ENCODE measurements around the gene TBCB.

Gene TBCB

GRCh38 chr19:36108684-36109083, 6.6 kb upstream of the TBCB start:
- DNase-seq (ENCODE audit: low spot score) = no peak
- ChIA-PET CTCF (no interaction called here), POLR2A (ENCODE audit: low non-redundant PET) (no interaction called here)
- peak overlapping the region; percentile 5; the same call in 1 of the 2 replicates for H3K27ac ChIP-seq
- TF ChIP-seq, protein P1, sequence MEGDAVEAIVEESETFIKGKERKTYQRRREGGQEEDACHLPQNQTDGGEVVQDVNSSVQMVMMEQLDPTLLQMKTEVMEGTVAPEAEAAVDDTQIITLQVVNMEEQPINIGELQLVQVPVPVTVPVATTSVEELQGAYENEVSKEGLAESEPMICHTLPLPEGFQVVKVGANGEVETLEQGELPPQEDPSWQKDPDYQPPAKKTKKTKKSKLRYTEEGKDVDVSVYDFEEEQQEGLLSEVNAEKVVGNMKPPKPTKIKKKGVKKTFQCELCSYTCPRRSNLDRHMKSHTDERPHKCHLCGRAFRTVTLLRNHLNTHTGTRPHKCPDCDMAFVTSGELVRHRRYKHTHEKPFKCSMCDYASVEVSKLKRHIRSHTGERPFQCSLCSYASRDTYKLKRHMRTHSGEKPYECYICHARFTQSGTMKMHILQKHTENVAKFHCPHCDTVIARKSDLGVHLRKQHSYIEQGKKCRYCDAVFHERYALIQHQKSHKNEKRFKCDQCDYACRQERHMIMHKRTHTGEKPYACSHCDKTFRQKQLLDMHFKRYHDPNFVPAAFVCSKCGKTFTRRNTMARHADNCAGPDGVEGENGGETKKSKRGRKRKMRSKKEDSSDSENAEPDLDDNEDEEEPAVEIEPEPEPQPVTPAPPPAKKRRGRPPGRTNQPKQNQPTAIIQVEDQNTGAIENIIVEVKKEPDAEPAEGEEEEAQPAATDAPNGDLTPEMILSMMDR (conservative IDR thresholded peaks at IDR 0.05; ENCODE audit: low read depth) = no peak

DNA sequence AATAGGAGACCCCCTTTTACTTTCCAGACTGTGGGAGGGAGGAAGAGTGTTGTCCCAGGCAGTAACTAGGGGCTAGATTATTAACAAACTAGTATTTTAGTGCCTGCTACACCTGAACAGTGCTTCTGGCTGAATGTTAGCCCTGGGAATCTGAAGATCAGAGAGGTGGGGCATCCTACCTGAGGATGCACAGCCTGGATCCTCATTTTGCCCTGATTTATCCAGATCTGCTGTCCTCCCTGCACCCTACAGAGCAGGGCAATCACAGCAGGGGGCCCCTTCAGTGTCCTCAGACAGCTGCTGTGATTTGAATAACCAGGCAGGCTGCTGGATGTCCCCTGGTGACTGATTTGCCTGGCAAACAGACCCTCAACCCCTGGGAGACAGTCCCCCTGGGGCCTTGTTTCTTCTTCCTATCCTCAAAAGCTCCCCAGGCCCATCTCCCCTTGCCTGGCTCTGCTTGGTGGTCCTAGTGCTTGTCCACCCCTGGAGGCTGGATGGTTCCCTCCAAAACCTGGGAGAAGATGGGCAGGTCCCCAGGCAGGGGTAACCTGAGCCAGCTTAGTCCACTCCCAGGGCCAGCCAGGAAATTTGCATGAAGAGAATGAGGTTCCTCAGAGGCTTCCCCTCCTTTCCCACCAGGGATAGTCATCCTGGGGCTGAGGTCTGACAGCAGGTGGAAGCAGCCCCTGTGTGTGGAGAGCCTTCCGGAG, 4.6 kb upstream of the TBCB start, which contains the start of gene OVOL3:
OVOL3 (plus strand) TSS at position 657 of the 713 bp plus-strand sequence. CDS start 60 bp downstream, outside the sequence.
- CTCF ChIA-PET = no interaction called here
- no peak for DNase-seq (ENCODE audit: low spot score)
- TF ChIP-seq, protein P1 (conservative IDR thresholded peaks at IDR 0.05; ENCODE audit: low read depth) = no peak
- H3K27ac ChIP-seq = peak within 1 kb of the TSS; percentile 18; the same call in 1 of the 2 replicates
- POLR2A ChIA-PET (ENCODE audit: low non-redundant PET) = no interaction called here

- no peak for DNase-seq (ENCODE audit: low spot score)
- H3K27ac ChIP-seq = peak overlapping the region; percentile 18; the same call in 1 of the 2 replicates
- TF ChIP-seq, protein P1 (conservative IDR thresholded peaks at IDR 0.05; ENCODE audit: low read depth) = no peak
- ChIA-PET CTCF (no interaction called here), POLR2A (ENCODE audit: low non-redundant PET) (no interaction called here)
Observed at GRCh38 chr19:36111200-36111539, 4.1 kb upstream of the TBCB start.

- no peak overlapping the region for H3K27ac ChIP-seq
- no peak for DNase-seq (ENCODE audit: low spot score)
- CTCF ChIA-PET = interaction anchor here (1.2 kb wide), 1 partner anchor 152 kb away, joined by 3 read pairs; no protein-coding TSS in a partner anchor
- TF ChIP-seq, protein P1 (conservative IDR thresholded peaks at IDR 0.05; ENCODE audit: low read depth) = no peak
- POLR2A ChIA-PET (ENCODE audit: low non-redundant PET) = no interaction called here
Observed at GRCh38 chr19:36112678-36113077, 2.6 kb upstream of the TBCB start.

DNA sequence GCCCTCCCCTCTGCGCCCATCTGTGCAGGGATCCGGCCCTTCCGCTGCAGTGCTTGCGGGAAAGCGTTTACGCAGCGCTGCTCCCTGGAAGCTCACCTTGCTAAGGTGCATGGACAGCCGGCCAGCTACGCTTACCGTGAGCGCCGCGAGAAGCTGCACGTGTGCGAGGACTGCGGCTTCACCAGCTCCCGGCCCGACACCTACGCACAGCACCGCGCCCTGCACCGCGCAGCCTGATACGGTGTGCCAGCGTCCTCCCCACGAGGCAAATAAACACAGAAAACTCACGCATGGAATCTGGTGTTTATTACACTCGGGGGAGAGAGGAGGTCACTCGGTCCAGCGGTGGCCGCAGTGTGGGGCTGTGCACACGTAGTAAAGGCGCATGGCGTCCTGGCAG, 1.8 kb upstream of the TBCB start:
- ChIA-PET CTCF (interaction anchor here (1.0 to 1.8 kb wide), 3 partner anchors 11 to 153 kb away, joined by 3 to 9 read pairs (median 4); no protein-coding TSS in a partner anchor), POLR2A (ENCODE audit: low non-redundant PET) (interaction anchor here (0.6 kb wide), 1 partner anchor 72 kb away, joined by 7 read pairs; no protein-coding TSS in a partner anchor)
- TF ChIP-seq, protein P1 (conservative IDR thresholded peaks at IDR 0.05; ENCODE audit: low read depth) = no peak
- DNase-seq (ENCODE audit: low spot score) = no peak
- peak overlapping the region; percentile 91 for H3K27ac ChIP-seq

- TF ChIP-seq, protein P1 (conservative IDR thresholded peaks at IDR 0.05; ENCODE audit: low read depth) = no peak
- H3K27ac ChIP-seq = peak overlapping the region; percentile 91
- POLR2A ChIA-PET (ENCODE audit: low non-redundant PET) = interaction anchor here (0.6 to 0.7 kb wide), 2 partner anchors 23 to 72 kb away, joined by 4 to 7 read pairs; no protein-coding TSS in a partner anchor
- CTCF ChIA-PET = interaction anchor here (1.0 to 1.8 kb wide), 3 partner anchors 11 to 154 kb away, joined by 3 to 9 read pairs (median 4); no protein-coding TSS in a partner anchor
- no peak for DNase-seq (ENCODE audit: low spot score)
Observed at GRCh38 chr19:36113894-36114720, 1.2 kb upstream of the TBCB start.

All from RWPE1 (cell line).